Measurements from ENCODE around the gene DBN1.

DBN1 gene

GRCh38 chr5:177469750-177470525, 3.5 kb downstream of the DBN1 start:
- in situ Hi-C loops (cut with MboI; ENCODE audit: low pct_unique_long_range_greater_than_20kb, low sequenced_read_pairs, unreplicated experiment): no loop called here
- TF ChIP-seq, protein P1, sequence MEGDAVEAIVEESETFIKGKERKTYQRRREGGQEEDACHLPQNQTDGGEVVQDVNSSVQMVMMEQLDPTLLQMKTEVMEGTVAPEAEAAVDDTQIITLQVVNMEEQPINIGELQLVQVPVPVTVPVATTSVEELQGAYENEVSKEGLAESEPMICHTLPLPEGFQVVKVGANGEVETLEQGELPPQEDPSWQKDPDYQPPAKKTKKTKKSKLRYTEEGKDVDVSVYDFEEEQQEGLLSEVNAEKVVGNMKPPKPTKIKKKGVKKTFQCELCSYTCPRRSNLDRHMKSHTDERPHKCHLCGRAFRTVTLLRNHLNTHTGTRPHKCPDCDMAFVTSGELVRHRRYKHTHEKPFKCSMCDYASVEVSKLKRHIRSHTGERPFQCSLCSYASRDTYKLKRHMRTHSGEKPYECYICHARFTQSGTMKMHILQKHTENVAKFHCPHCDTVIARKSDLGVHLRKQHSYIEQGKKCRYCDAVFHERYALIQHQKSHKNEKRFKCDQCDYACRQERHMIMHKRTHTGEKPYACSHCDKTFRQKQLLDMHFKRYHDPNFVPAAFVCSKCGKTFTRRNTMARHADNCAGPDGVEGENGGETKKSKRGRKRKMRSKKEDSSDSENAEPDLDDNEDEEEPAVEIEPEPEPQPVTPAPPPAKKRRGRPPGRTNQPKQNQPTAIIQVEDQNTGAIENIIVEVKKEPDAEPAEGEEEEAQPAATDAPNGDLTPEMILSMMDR (IDR thresholded peaks at IDR 0.05; ENCODE audit: extremely low read depth, insufficient read depth, missing control alignments): no peak
- DNase-seq (ENCODE audit: low spot score): no peak

- TF ChIP-seq, protein P1 (IDR thresholded peaks at IDR 0.05; ENCODE audit: extremely low read depth, insufficient read depth, missing control alignments): no peak
- in situ Hi-C loops (cut with MboI; ENCODE audit: low pct_unique_long_range_greater_than_20kb, low sequenced_read_pairs, unreplicated experiment): no loop called here
- DNase-seq (ENCODE audit: low spot score): no peak
Observed at GRCh38 chr5:177468685-177469628, 4.5 kb downstream of the DBN1 start.

GRCh38 chr5:177468329-177468684, 5.1 kb downstream of the DBN1 start:
- no peak for DNase-seq (ENCODE audit: low spot score)
- in situ Hi-C loops (cut with MboI; ENCODE audit: low pct_unique_long_range_greater_than_20kb, low sequenced_read_pairs, unreplicated experiment): no loop called here
- TF ChIP-seq, protein P1 (IDR thresholded peaks at IDR 0.05; ENCODE audit: extremely low read depth, insufficient read depth, missing control alignments): no peak

DNA sequence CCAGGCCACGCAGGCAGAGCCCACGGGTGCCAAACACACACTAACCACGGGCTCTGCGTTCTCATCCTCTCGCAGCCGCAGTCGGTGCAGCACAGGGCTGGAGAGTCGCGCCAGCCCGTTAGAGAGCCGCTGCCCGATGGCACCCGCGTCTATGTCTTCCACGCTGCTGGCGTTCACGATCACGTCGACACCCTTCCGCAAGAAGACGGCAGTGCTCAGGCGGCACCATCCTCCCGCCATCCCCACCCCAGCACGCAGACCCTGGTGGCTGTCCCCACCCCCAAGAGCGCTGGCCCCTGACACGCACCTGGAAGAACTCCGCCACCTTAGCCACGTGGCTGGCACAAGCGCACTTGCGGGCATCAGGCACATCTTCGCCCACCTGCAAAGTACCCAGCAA, 6.0 kb downstream of the DBN1 start:
- in situ Hi-C loops (cut with MboI; ENCODE audit: low pct_unique_long_range_greater_than_20kb, low sequenced_read_pairs, unreplicated experiment): no loop called here
- TF ChIP-seq, protein P1 (IDR thresholded peaks at IDR 0.05; ENCODE audit: extremely low read depth, insufficient read depth, missing control alignments): no peak
- DNase-seq (ENCODE audit: low spot score): no peak

GRCh38 chr5:177466861-177467260, 6.6 kb downstream of the DBN1 start:
- TF ChIP-seq, protein P1 (IDR thresholded peaks at IDR 0.05; ENCODE audit: extremely low read depth, insufficient read depth, missing control alignments): no peak
- in situ Hi-C loops (cut with MboI; ENCODE audit: low pct_unique_long_range_greater_than_20kb, low sequenced_read_pairs, unreplicated experiment): no loop called here
- DNase-seq (ENCODE audit: low spot score): no peak

GRCh38 chr5:177465044-177465443, 8.4 kb downstream of the DBN1 start:
- TF ChIP-seq, protein P1 (IDR thresholded peaks at IDR 0.05; ENCODE audit: extremely low read depth, insufficient read depth, missing control alignments): no peak
- DNase-seq (ENCODE audit: low spot score): no peak
- in situ Hi-C loops (cut with MboI; ENCODE audit: low pct_unique_long_range_greater_than_20kb, low sequenced_read_pairs, unreplicated experiment): no loop called here

All from GM13977 (cell line).